GM23248 (cell line): ENCODE data around the gene ABLIM1. TPM values are rescaled to one million over a fixed set of nuclear protein-coding genes. Genes with fewer than 3 reads are reported as not detected.

ENCODE experiments used
- DNase-seq: peaks from one replicate; pipeline ENCODE4 v3.0.0-alpha.2; 2015
- H2AFZ ChIP-seq: fragments of 200-600 bp; sonication (generic); 2 replicates; pipeline ENCODE4 v1.6.1; 2016; ENCODE audit warnings: antibody characterized with exemption
- H3F3A ChIP-seq: fragments of 200-600 bp; sonication (generic); 2 replicates; pipeline ENCODE4 v1.6.1; 2016; ENCODE audit warnings: mild to moderate bottlenecking, antibody characterized with exemption, mixed run types; ENCODE audit not compliant: insufficient read depth
- H3K27ac ChIP-seq: fragments of 200-600 bp; sonication (generic); 2 replicates; pipeline ENCODE4 v1.5.1; 2016; ENCODE audit warnings: mild to moderate bottlenecking
- H3K27me3 ChIP-seq: fragments of 200-600 bp; sonication (generic); replicated peaks from 2 replicates; pipeline ENCODE4 v1.6.1; 2016; ENCODE audit warnings: mild to moderate bottlenecking; ENCODE audit not compliant: insufficient read depth
- H3K36me3 ChIP-seq: fragments of 200-600 bp; sonication (generic); 2 replicates; pipeline ENCODE4 v1.6.1; 2016; ENCODE audit warnings: low read depth, mild to moderate bottlenecking
- H3K4me1 ChIP-seq: fragments of 200-600 bp; sonication (generic); 2 replicates; pipeline ENCODE4 v1.6.1; 2016; ENCODE audit warnings: mild to moderate bottlenecking; ENCODE audit not compliant: insufficient read depth
- H3K4me2 ChIP-seq: fragments of 200-600 bp; sonication (generic); one replicate; pipeline ENCODE4 v1.6.1; 2016; ENCODE audit warnings: mild to moderate bottlenecking; ENCODE audit not compliant: unreplicated experiment
- H3K4me3 ChIP-seq: fragments of 200-600 bp; sonication (generic); 2 replicates; pipeline ENCODE4 v1.5.1; 2016; ENCODE audit warnings: mild to moderate bottlenecking
- H3K79me2 ChIP-seq: fragments of 200-600 bp; sonication (generic); 2 replicates; pipeline ENCODE4 v1.6.1; 2016; ENCODE audit warnings: mild to moderate bottlenecking; ENCODE audit not compliant: insufficient read depth
- H3K9ac ChIP-seq: fragments of 200-600 bp; sonication (generic); 2 replicates; pipeline ENCODE4 v1.6.1; 2016; ENCODE audit warnings: mild to moderate bottlenecking
- H3K9me2 ChIP-seq: fragments of 200-600 bp; sonication (generic); 2 replicates; pipeline ENCODE4 v1.6.1; 2016; ENCODE audit warnings: mixed run types, mild to moderate bottlenecking, moderate library complexity; ENCODE audit not compliant: insufficient read depth
- H3K9me3 ChIP-seq: fragments of 200-600 bp; sonication (generic); one replicate; pipeline ENCODE4 v1.6.1; 2017; ENCODE audit warnings: low read depth
- H4K20me1 ChIP-seq: fragments of 200-600 bp; sonication (generic); 2 replicates; pipeline ENCODE4 v1.6.0; 2016; ENCODE audit not compliant: insufficient read depth
- EZH2 ChIP-seq: fragments of 200-600 bp; sonication (generic); IDR thresholded peaks from 2 replicates; pipeline ENCODE4 v1.6.1; 2018; ENCODE audit warnings: antibody characterized with exemption, mild to moderate bottlenecking; ENCODE audit not compliant: insufficient read depth, poor library complexity, severe bottlenecking
- EZH2phosphoT487 ChIP-seq: fragments of 200-600 bp; sonication (generic); IDR thresholded peaks from 2 replicates; pipeline ENCODE4 v1.6.1; 2018; ENCODE audit warnings: antibody characterized with exemption, moderate library complexity, mild to moderate bottlenecking, low read depth; ENCODE audit not compliant: insufficient read depth
- WGBS, 2 experiments: methylation state at CpG; one replicate each; pipeline ENCODE4 v1.1.6; 2015 to 2017; ENCODE audit warnings: low lambda C conversion rate in 2 of 2, low coverage in 1 of 2; ENCODE audit errors: missing lambda C conversion rate in 2 of 2; 5-methylcytosine and 5-hydroxymethylcytosine counted together
- in situ Hi-C: fragments of 300-500 bp; cut with MboI; formaldehyde crosslinking; loops from 2 replicates; pipeline ENCODE4 v1.15.0; 2020
- polyA plus RNA-seq: library from polyadenylated mRNA; unstranded; fragments of >200 nt; fragmentation: Nextera tagmentation; extraction: Ambion mirVana; gene quantifications from 2 replicates; pipeline ENCODE4 v1.2.1, GENCODE V29; 2016
- total RNA-seq: library from RNA; depleted of rRNA; stranded (reverse); fragments of >200 nt; shearing (Covaris generic); gene quantifications from 2 replicates; pipeline ENCODE4 v1.2.3, GENCODE V29; 2014

ABLIM1 gene
- total and polyA plus RNA-seq, 2 experiments from 2014 or later = 0.54 to 0.78 TPM

- peaks cover 16% of the 10 kb centered on the region for H3K27me3 ChIP-seq
- DNase-seq = peak; percentile 28
- H3K27ac ChIP-seq = no peak overlapping the region
- no peaks in the 10 kb centered on the region for H3K79me2 ChIP-seq
- in situ Hi-C loops = no loop called here
- no peaks in the 10 kb centered on the region for H3F3A ChIP-seq
- WGBS, 2 experiments = 9 to 12% methylated on average over 5 of the region's 5 CpGs
- H3K4me1 ChIP-seq = peaks cover 11% of the 10 kb centered on the region; the same call in 1 of the 2 replicates
- TF ChIP-seq EZH2phosphoT487 (no peak), EZH2 (no peak)
- H4K20me1 ChIP-seq = no peaks in the 10 kb centered on the region
- H3K9me2 ChIP-seq = no peaks in the 10 kb centered on the region
- H2AFZ ChIP-seq = no peak overlapping the region
- H3K9ac ChIP-seq = no peak overlapping the region
- no peak overlapping the region for H3K4me3 ChIP-seq
- H3K36me3 ChIP-seq = no peaks in the 10 kb centered on the region
- H3K9me3 ChIP-seq = no peaks in the 10 kb centered on the region
- no peak overlapping the region for H3K4me2 ChIP-seq
Observed at GRCh38 chr10:114519306-114519669, 138.8 kb downstream of the ABLIM1 start.

- Histone ChIP-seq H3K4me2 (no peak overlapping the region), H4K20me1 (no peaks in the 10 kb centered on the region), H3K4me1 (peaks cover 11% of the 10 kb centered on the region; the same call in 1 of the 2 replicates), H3K9me3 (no peaks in the 10 kb centered on the region), H3K79me2 (no peaks in the 10 kb centered on the region), H3K36me3 (no peaks in the 10 kb centered on the region), H3K9me2 (no peaks in the 10 kb centered on the region), H3F3A (no peaks in the 10 kb centered on the region), H3K27ac (no peak overlapping the region), H2AFZ (no peak overlapping the region), H3K9ac (no peak overlapping the region), H3K4me3 (no peak overlapping the region), H3K27me3 (peaks cover 13% of the 10 kb centered on the region)
- TF ChIP-seq EZH2phosphoT487 = no peak
- TF ChIP-seq EZH2 = no peak
- 54 to 65% methylated on average over 4 of the region's 4 CpGs for WGBS, 2 experiments
- in situ Hi-C loops = no loop called here
- DNase-seq = no peak
Observed at GRCh38 chr10:114518401-114519305, 139.4 kb downstream of the ABLIM1 start.

- Histone ChIP-seq H3K9me2 (no peaks in the 10 kb centered on the region), H4K20me1 (no peaks in the 10 kb centered on the region), H3F3A (no peaks in the 10 kb centered on the region), H3K4me2 (no peak overlapping the region), H3K4me3 (no peak overlapping the region), H3K9ac (no peak overlapping the region), H3K79me2 (no peaks in the 10 kb centered on the region), H2AFZ (no peak overlapping the region), H3K27ac (no peak overlapping the region), H3K9me3 (no peaks in the 10 kb centered on the region), H3K4me1 (peaks cover 11% of the 10 kb centered on the region; the same call in 1 of the 2 replicates), H3K27me3 (peaks cover 21% of the 10 kb centered on the region), H3K36me3 (no peaks in the 10 kb centered on the region)
- no peak for DNase-seq
- no peak for TF ChIP-seq EZH2
- TF ChIP-seq EZH2phosphoT487 = no peak
- in situ Hi-C loops = no loop called here
- WGBS, 2 experiments = 76 to 79% methylated on average over 14 of the region's 14 CpGs
Observed at GRCh38 chr10:114517368-114518250, 140.5 kb downstream of the ABLIM1 start.

- H3K27ac ChIP-seq = no peak overlapping the region
- TF ChIP-seq EZH2phosphoT487 = no peak
- TF ChIP-seq EZH2 = no peak
- in situ Hi-C loops = no loop called here
- H3K79me2 ChIP-seq = no peaks in the 10 kb centered on the region
- no peak overlapping the region for H3K4me3 ChIP-seq
- no peak overlapping the region for H3K4me2 ChIP-seq
- peaks cover 11% of the 10 kb centered on the region; the same call in 1 of the 2 replicates for H3K4me1 ChIP-seq
- no peak overlapping the region for H3K9ac ChIP-seq
- no peaks in the 10 kb centered on the region for H3F3A ChIP-seq
- no peak overlapping the region for H2AFZ ChIP-seq
- H3K9me3 ChIP-seq = no peaks in the 10 kb centered on the region
- peaks cover 21% of the 10 kb centered on the region for H3K27me3 ChIP-seq
- WGBS, 2 experiments = 15 to 18% methylated on average over 3 of the region's 3 CpGs
- H4K20me1 ChIP-seq = no peaks in the 10 kb centered on the region
- DNase-seq = no peak
- no peaks in the 10 kb centered on the region for H3K36me3 ChIP-seq
- H3K9me2 ChIP-seq = no peaks in the 10 kb centered on the region
Observed at GRCh38 chr10:114516356-114516755, 141.7 kb downstream of the ABLIM1 start.
